Activated B cell treated with CpG ODN at 0.5 μM for 24 hours (primary cell): ENCODE measurements around the gene CDK17. TPM values are rescaled to one million over a fixed set of nuclear protein-coding genes. Genes with fewer than 3 reads are reported as not detected.

Experiments
- ATAC-seq: fragments of 200-7000 bp; cut with Tn5 transposase; one replicate; pipeline ENCODE4 v1.10.0; 2021; ENCODE audit warnings: low read depth, mild to moderate bottlenecking, moderate library complexity
- CTCF ChIA-PET: fragments of 350-600 bp; sonication (Branson Sonifier 250); formaldehyde crosslinking; loops from one replicate; lab custom pipeline; 2021; ENCODE audit warnings: antibody characterized with exemption; lab: Charles Lee
- POLR2A ChIA-PET: fragments of 350-600 bp; sonication (Branson Sonifier 250); formaldehyde crosslinking; loops from one replicate; lab custom pipeline; 2021; ENCODE audit warnings: antibody characterized with exemption; lab: Charles Lee
- DNase-seq: peaks from one replicate; pipeline ENCODE4 v3.0.0; 2022
- H3K27ac Mint-ChIP-seq: one replicate; pipeline ENCODE4 v1.8.0; 2020; ENCODE audit warnings: mixed read lengths
- H3K27me3 Mint-ChIP-seq: one replicate; pipeline ENCODE4 v1.8.0; 2021; ENCODE audit warnings: mixed read lengths
- H3K36me3 Mint-ChIP-seq: one replicate; pipeline ENCODE4 v1.8.0; 2021; ENCODE audit warnings: low read depth, mixed read lengths
- H3K4me1 Mint-ChIP-seq: one replicate; pipeline ENCODE4 v1.8.0; 2021; ENCODE audit warnings: mixed read lengths
- H3K4me3 Mint-ChIP-seq: one replicate; pipeline ENCODE4 v1.8.0; 2020; ENCODE audit warnings: mild to moderate bottlenecking, mixed read lengths
- H3K9me3 Mint-ChIP-seq: one replicate; pipeline ENCODE4 v1.8.0; 2020; ENCODE audit warnings: mixed read lengths
- CTCF ChIP-seq: fragments of 200-600 bp; IDR thresholded peaks from one replicate; pipeline ENCODE4 v1.8.0; 2022; ENCODE audit warnings: antibody characterized with exemption, mild to moderate bottlenecking
- intact Hi-C: fragments of 100-400 bp; cut with micrococcal nuclease; formaldehyde crosslinking; loops from one replicate; pipeline ENCODE4 v1.15.1; 2024
- total RNA-seq: library from RNA; stranded (reverse); gene quantifications from 2 replicates; pipeline ENCODE4 v1.2.3, GENCODE V29; 2022

The CDK17 gene
- total RNA-seq, 1 donor from 2014 or later: 57.3 TPM

- peak overlapping the region; percentile 50 for H3K27ac Mint-ChIP-seq
- H3K36me3 Mint-ChIP-seq: peaks cover 87% of the 10 kb centered on the region
- no peaks in the 10 kb centered on the region for H3K9me3 Mint-ChIP-seq
- H3K4me3 Mint-ChIP-seq: no peak overlapping the region
- TF ChIP-seq CTCF: no peak
- H3K27me3 Mint-ChIP-seq: no peaks in the 10 kb centered on the region
- peaks cover 25% of the 10 kb centered on the region for H3K4me1 Mint-ChIP-seq
- no peak for ATAC-seq
- ChIA-PET POLR2A (no interaction called here), CTCF (no interaction called here)
- intact Hi-C loops: no loop called here
- no peak for DNase-seq
Observed at GRCh38 chr12:96247563-96247962, 152.7 kb downstream of the CDK17 start.

- no peak overlapping the region for H3K4me3 Mint-ChIP-seq
- DNase-seq (no peak), ATAC-seq (no peak)
- H3K27ac Mint-ChIP-seq: peak overlapping the region; percentile 50
- ChIA-PET CTCF (no interaction called here), POLR2A (no interaction called here)
- H3K9me3 Mint-ChIP-seq: no peaks in the 10 kb centered on the region
- H3K27me3 Mint-ChIP-seq: no peaks in the 10 kb centered on the region
- intact Hi-C loops: no loop called here
- peaks cover 26% of the 10 kb centered on the region for H3K4me1 Mint-ChIP-seq
- H3K36me3 Mint-ChIP-seq: peaks cover 83% of the 10 kb centered on the region
- TF ChIP-seq CTCF: no peak
Observed at GRCh38 chr12:96246926-96247505, 153.2 kb downstream of the CDK17 start.

GRCh38 chr12:96244826-96245225 is 155.4 kb downstream of the CDK17 start:
- Mint-ChIP-seq H3K9me3 (no peaks in the 10 kb centered on the region), H3K4me3 (no peak overlapping the region), H3K27me3 (no peaks in the 10 kb centered on the region), H3K27ac (no peak overlapping the region), H3K36me3 (peaks cover 70% of the 10 kb centered on the region), H3K4me1 (peaks cover 15% of the 10 kb centered on the region)
- DNase-seq: no peak
- no peak for TF ChIP-seq CTCF
- no peak for ATAC-seq
- intact Hi-C loops: no loop called here
- ChIA-PET CTCF (no interaction called here), POLR2A (interaction anchor here (0.7 kb wide), 1 partner anchor 427 kb away, joined by 6 read pairs; no protein-coding TSS in a partner anchor)

GRCh38 chr12:96242597-96242996 is 157.6 kb downstream of the CDK17 start:
- Mint-ChIP-seq H3K27me3 (no peaks in the 10 kb centered on the region), H3K27ac (no peak overlapping the region), H3K9me3 (no peaks in the 10 kb centered on the region), H3K4me1 (peaks cover 16% of the 10 kb centered on the region), H3K36me3 (peaks cover 57% of the 10 kb centered on the region), H3K4me3 (no peak overlapping the region)
- no peak for ATAC-seq
- DNase-seq: no peak
- TF ChIP-seq CTCF: no peak
- CTCF ChIA-PET: no interaction called here
- intact Hi-C loops: no loop called here
- POLR2A ChIA-PET: no interaction called here

- ChIA-PET POLR2A (no interaction called here), CTCF (no interaction called here)
- Mint-ChIP-seq H3K4me3 (no peak overlapping the region), H3K27me3 (no peaks in the 10 kb centered on the region), H3K27ac (no peak overlapping the region), H3K36me3 (peaks cover 51% of the 10 kb centered on the region), H3K4me1 (peaks cover 24% of the 10 kb centered on the region), H3K9me3 (no peaks in the 10 kb centered on the region)
- no peak for DNase-seq
- ATAC-seq: no peak
- intact Hi-C loops: no loop called here
- no peak for TF ChIP-seq CTCF
Observed at GRCh38 chr12:96241846-96242256, 158.4 kb downstream of the CDK17 start.
